Measurements from ENCODE around the gene MSRB2. TPM values are rescaled to one million over a fixed set of nuclear protein-coding genes. Genes with fewer than 3 reads are reported as not detected.

MSRB2 gene
- total RNA-seq, 6 experiments from 2014 or later: 23.5 to 31.2 (median 26.2) TPM

DNA sequence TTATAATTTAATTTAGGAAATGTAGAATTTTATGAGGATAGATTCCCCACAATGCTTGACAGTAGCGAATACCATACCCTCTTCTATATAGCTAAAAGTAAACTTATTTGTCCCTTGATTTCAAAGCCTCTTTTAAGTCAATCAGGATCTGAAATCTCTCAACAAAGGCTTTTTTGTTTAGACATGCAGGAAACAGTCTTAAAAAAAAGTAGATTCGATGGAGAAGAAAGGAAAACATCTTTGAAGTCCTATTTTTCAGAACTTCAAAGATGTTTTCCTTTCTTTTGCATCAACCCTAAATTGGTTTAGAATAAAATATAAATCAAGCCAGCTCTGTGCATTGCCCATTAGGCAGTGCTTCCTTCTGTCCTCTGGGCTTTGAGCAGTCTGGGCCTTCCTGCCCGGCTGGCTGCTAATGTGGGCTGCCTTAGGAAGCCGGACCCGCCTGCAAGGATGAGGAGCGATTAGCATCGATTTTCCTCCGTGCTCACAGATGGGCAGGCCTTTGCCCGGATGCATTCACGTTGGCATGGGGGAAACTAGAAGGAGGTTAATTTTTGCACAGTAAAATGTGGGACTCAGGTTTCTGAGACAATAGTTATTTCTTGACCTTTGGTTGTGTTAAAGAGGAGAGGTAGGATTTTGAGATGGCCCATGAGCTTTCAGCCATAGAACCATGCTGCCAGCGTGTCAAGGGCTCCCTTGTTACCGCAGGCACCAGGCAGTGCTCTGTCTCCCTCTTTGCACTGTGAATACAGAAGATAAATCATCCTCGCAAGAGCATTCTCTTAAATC is 15.5 kb downstream of the MSRB2 start:
- DNase-seq: no peak
- peaks cover 8% of the 10 kb centered on the region; the same call in 1 of the 2 replicates for H3K36me3 Mint-ChIP-seq (ENCODE audit: low read depth)
- H3K4me1 Mint-ChIP-seq (ENCODE audit: low read depth): no peaks in the 10 kb centered on the region
- no peak overlapping the region for H3K27ac Mint-ChIP-seq
- TF ChIP-seq, protein P1, sequence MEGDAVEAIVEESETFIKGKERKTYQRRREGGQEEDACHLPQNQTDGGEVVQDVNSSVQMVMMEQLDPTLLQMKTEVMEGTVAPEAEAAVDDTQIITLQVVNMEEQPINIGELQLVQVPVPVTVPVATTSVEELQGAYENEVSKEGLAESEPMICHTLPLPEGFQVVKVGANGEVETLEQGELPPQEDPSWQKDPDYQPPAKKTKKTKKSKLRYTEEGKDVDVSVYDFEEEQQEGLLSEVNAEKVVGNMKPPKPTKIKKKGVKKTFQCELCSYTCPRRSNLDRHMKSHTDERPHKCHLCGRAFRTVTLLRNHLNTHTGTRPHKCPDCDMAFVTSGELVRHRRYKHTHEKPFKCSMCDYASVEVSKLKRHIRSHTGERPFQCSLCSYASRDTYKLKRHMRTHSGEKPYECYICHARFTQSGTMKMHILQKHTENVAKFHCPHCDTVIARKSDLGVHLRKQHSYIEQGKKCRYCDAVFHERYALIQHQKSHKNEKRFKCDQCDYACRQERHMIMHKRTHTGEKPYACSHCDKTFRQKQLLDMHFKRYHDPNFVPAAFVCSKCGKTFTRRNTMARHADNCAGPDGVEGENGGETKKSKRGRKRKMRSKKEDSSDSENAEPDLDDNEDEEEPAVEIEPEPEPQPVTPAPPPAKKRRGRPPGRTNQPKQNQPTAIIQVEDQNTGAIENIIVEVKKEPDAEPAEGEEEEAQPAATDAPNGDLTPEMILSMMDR (IDR thresholded peaks at IDR 0.05): no peak
- H3K4me3 Mint-ChIP-seq: no peak overlapping the region
- no peaks in the 10 kb centered on the region for H3K27me3 Mint-ChIP-seq (ENCODE audit: insufficient read depth)
- no peaks in the 10 kb centered on the region for H3K9me3 Mint-ChIP-seq

DNA sequence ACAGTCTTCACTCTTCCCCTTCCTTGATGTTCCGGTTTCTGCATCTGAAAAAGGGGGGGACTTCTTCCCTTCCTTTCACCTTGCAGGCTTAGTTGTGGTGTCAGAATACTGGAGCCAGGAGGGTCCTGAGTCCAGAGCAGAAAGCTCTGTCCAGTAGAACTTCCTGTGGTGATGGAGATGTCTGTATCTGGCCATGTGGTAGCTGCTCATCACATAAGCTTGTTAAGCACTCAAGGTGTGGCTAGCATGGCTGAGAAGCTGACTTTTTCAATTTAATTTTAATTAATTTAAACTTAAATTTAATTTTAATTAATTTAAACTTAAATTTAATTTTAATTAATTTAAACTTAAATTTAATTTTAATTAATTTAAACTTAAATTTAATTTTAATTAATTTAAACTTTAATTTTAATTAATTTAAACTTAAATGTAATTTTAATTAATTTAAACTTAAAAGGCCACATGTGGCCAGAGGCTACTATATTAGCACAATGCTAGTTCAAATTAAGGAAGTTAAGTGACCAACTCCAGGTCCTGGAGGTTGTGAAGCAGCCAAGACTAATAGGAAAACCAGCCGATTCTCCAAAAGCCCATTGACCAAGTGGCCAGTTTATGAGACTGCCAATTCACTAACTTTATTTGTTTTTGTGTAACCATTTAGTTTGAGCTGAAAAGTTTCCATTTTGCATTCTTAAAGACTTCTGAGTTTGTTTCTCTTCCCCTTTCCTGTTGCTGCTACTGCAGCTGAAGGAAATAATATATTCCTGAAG is 16.3 kb downstream of the MSRB2 start:
- no peak for DNase-seq
- no peak overlapping the region for H3K27ac Mint-ChIP-seq
- H3K4me1 Mint-ChIP-seq (ENCODE audit: low read depth): no peaks in the 10 kb centered on the region
- peaks cover 8% of the 10 kb centered on the region; the same call in 1 of the 2 replicates for H3K36me3 Mint-ChIP-seq (ENCODE audit: low read depth)
- H3K27me3 Mint-ChIP-seq (ENCODE audit: insufficient read depth): no peaks in the 10 kb centered on the region
- TF ChIP-seq, protein P1 (IDR thresholded peaks at IDR 0.05): no peak
- no peaks in the 10 kb centered on the region for H3K9me3 Mint-ChIP-seq
- no peak overlapping the region for H3K4me3 Mint-ChIP-seq

DNA sequence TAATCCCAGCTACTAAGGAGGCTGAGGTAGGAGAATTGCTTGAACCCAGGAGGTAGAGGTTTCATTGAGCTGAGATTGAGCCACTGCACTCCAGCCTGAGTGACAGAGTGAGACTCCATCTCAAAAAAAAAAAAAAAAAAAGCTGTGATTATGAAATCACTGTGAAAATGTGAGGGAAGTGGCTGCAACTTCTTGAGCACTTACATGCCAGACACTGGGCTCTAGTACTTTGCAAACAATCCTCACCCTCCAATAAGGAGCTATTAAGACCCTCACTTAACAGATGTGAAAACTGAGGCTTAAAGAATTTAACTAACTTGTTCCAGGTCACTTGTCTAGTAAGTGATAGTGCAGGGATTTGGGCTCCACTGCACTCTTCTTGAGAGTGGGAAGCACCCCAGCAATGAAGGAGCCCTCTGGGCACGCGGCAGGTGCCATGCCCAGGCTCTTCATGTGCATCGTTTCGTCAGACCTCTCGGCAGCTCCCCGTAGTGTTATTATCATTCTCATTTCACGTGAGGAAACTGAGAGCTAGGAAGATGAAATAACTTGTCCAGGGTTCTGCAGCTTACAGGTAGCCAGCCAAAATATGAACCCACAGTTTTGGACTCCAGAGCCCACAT is 19.0 kb downstream of the MSRB2 start:
- DNase-seq: no peak
- no peaks in the 10 kb centered on the region for H3K9me3 Mint-ChIP-seq
- TF ChIP-seq, protein P1 (IDR thresholded peaks at IDR 0.05): no peak
- H3K27me3 Mint-ChIP-seq (ENCODE audit: insufficient read depth): no peaks in the 10 kb centered on the region
- H3K27ac Mint-ChIP-seq: no peak overlapping the region
- no peaks in the 10 kb centered on the region for H3K4me1 Mint-ChIP-seq (ENCODE audit: low read depth)
- H3K4me3 Mint-ChIP-seq: no peak overlapping the region
- peaks cover 12% of the 10 kb centered on the region; the same call in 1 of the 2 replicates for H3K36me3 Mint-ChIP-seq (ENCODE audit: low read depth)

DNA sequence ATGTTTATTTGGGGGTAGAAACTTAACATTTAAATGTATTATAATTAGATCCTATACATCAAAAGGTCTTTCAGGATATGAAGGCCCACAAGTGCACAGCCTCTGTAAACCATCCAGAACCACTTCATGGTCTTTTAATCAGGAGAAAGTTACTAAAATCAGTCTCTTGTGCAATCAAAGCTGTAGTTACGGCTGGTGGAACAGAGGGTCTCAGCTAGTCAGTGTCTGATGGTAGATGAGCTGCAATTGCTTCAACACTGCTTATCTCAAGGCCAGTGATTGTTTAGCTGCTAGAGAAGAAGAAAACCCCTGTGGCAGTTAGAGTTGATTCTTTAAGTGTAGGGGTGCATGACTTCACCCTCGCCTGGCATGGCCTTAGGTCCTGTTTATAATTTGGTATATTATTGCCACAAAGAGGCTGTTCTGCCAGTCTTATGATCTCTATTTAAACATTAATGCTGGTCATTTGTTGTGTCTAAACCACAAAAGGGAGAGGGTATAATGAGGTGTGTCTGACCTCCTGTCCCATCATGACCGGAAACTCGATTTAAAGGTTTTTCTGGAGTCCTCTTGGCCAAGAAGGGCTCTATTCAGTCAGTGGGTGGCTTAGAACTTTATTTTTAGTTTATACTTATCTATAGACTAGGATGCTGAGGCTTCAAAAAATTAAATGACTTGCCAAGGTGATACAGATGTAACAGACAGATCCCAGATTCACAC is 21.3 kb downstream of the MSRB2 start:
- TF ChIP-seq, protein P1 (IDR thresholded peaks at IDR 0.05): no peak
- peaks cover 16% of the 10 kb centered on the region; the same call in 1 of the 2 replicates for H3K36me3 Mint-ChIP-seq (ENCODE audit: low read depth)
- no peak overlapping the region for H3K27ac Mint-ChIP-seq
- DNase-seq: no peak
- no peak overlapping the region for H3K4me3 Mint-ChIP-seq
- no peaks in the 10 kb centered on the region for H3K4me1 Mint-ChIP-seq (ENCODE audit: low read depth)
- no peaks in the 10 kb centered on the region for H3K9me3 Mint-ChIP-seq
- no peaks in the 10 kb centered on the region; the same call in 1 of the 2 replicates for H3K27me3 Mint-ChIP-seq (ENCODE audit: insufficient read depth)

Measured in HFFc6 (cell line).